ENCODE results near the gene FOXL3. TPM values are rescaled to one million over a fixed set of nuclear protein-coding genes. Genes with fewer than 3 reads are reported as not detected.

Gene FOXL3
- total RNA-seq, 3 donors from 2014 or later (not counting 1 experiment from before 2014, with no cell fraction given), result not detected

GRCh38 chr7:322708-323111 lies 32.7 kb downstream of the FOXL3 start:
- ATAC-seq (no peak), DNase-seq (no peak)
- Histone ChIP-seq H3K4me1 (ENCODE audit: control insufficient read depth, insufficient read depth, low read length) (peaks cover 8% of the 10 kb centered on the region), H3K27ac (ENCODE audit: low read length) (no peak overlapping the region), H3K4me3 (ENCODE audit: low read length) (no peak overlapping the region), H3K9me3 (ENCODE audit: control insufficient read depth, insufficient read depth, low read length) (peaks cover 3% of the 10 kb centered on the region), H3K27me3 (ENCODE audit: control insufficient read depth, insufficient read depth, low read length) (no peaks in the 10 kb centered on the region), H3K36me3 (ENCODE audit: control insufficient read depth, insufficient read depth, low read length) (no peaks in the 10 kb centered on the region)
- H3K4me3 Mint-ChIP-seq, result no peak overlapping the region
- H3K27me3 Mint-ChIP-seq (ENCODE audit: low read depth in 2 of 2), result peaks cover 12 to 18% of the 10 kb centered on the region in 2 donors
- intact Hi-C loops (cut with micrococcal nuclease), result loop anchor here (1.0 to 5.0 kb wide), 3 partner anchors 314 to 551 kb away; no protein-coding TSS in a partner anchor
- WGBS (ENCODE audit: insufficient coverage), result 98% methylated on average over 6 of the region's 6 CpGs
- no peaks in the 10 kb centered on the region for H3K36me3 Mint-ChIP-seq
- no peak for TF ChIP-seq CTCF (IDR thresholded peaks at IDR 0.05)
- H3K9me3 Mint-ChIP-seq, result peaks cover 0 to 2% of the 10 kb centered on the region in 2 donors
- H3K27ac Mint-ChIP-seq, result no peak overlapping the region
- no peaks in the 10 kb centered on the region for H3K4me1 Mint-ChIP-seq

- H3K9me3 Mint-ChIP-seq, result peaks cover 0 to 2% of the 10 kb centered on the region in 2 donors
- Histone ChIP-seq H3K36me3 (ENCODE audit: control insufficient read depth, insufficient read depth, low read length) (no peaks in the 10 kb centered on the region), H3K4me1 (ENCODE audit: control insufficient read depth, insufficient read depth, low read length) (peaks cover 8% of the 10 kb centered on the region), H3K27me3 (ENCODE audit: control insufficient read depth, insufficient read depth, low read length) (no peaks in the 10 kb centered on the region), H3K27ac (ENCODE audit: low read length) (no peak overlapping the region), H3K4me3 (ENCODE audit: low read length) (no peak overlapping the region), H3K9me3 (ENCODE audit: control insufficient read depth, insufficient read depth, low read length) (peaks cover 3% of the 10 kb centered on the region)
- no peak for TF ChIP-seq CTCF (IDR thresholded peaks at IDR 0.05)
- H3K36me3 Mint-ChIP-seq, result no peaks in the 10 kb centered on the region
- WGBS (ENCODE audit: insufficient coverage), result 80% methylated on average over 10 of the region's 10 CpGs
- H3K27ac Mint-ChIP-seq, result no peak overlapping the region
- DNase-seq (no peak), ATAC-seq (no peak)
- intact Hi-C loops (cut with micrococcal nuclease), result loop anchor here (2.0 to 5.0 kb wide), 2 partner anchors 313 to 449 kb away; no protein-coding TSS in a partner anchor
- no peak overlapping the region for H3K4me3 Mint-ChIP-seq
- no peaks in the 10 kb centered on the region for H3K4me1 Mint-ChIP-seq
- H3K27me3 Mint-ChIP-seq (ENCODE audit: low read depth in 2 of 2), result peaks cover 14% of the 10 kb centered on the region in 2 donors
These were observed 33.4 kb downstream of the FOXL3 start for GRCh38 chr7:323410-323809.

GRCh38 chr7:324011-324410 lies 34.0 kb downstream of the FOXL3 start:
- Histone ChIP-seq H3K36me3 (ENCODE audit: control insufficient read depth, insufficient read depth, low read length) (no peaks in the 10 kb centered on the region), H3K4me1 (ENCODE audit: control insufficient read depth, insufficient read depth, low read length) (peaks cover 8% of the 10 kb centered on the region), H3K9me3 (ENCODE audit: control insufficient read depth, insufficient read depth, low read length) (peaks cover 3% of the 10 kb centered on the region), H3K4me3 (ENCODE audit: low read length) (no peak overlapping the region), H3K27ac (ENCODE audit: low read length) (no peak overlapping the region), H3K27me3 (ENCODE audit: control insufficient read depth, insufficient read depth, low read length) (no peaks in the 10 kb centered on the region)
- Mint-ChIP-seq H3K4me3 (no peak overlapping the region), H3K9me3 (peaks cover 0 to 2% of the 10 kb centered on the region in 2 donors), H3K4me1 (no peaks in the 10 kb centered on the region), H3K27ac (no peak overlapping the region), H3K36me3 (no peaks in the 10 kb centered on the region), H3K27me3 (ENCODE audit: low read depth in 2 of 2) (peaks cover 11% of the 10 kb centered on the region in 2 donors)
- 88% methylated on average over 8 of the region's 8 CpGs for WGBS (ENCODE audit: insufficient coverage)
- TF ChIP-seq CTCF (IDR thresholded peaks at IDR 0.05), result no peak
- intact Hi-C loops (cut with micrococcal nuclease), result loop anchor here (5.0 kb wide), 1 partner anchor 448 kb away; no protein-coding TSS in a partner anchor
- ATAC-seq (no peak), DNase-seq (no peak)
